Left lung (tissue), 10 donors: ENCODE results near the gene GNS. TPM values are rescaled to one million over a fixed set of nuclear protein-coding genes. Genes with fewer than 3 reads are reported as not detected.

Experiments
- ATAC-seq: fragments of 200-7000 bp; cut with Tn5 transposase; one replicate; pipeline ENCODE4 v1.9.1; 2020; ENCODE audit warnings: moderate library complexity
- DNase-seq, 4 donors: peaks; one replicate each; pipeline ENCODE4 v3.0.0-alpha.2; 2013 to 2020
- H3K27ac ChIP-seq, 2 donors: fragments of 200-600 bp; sonication (generic) in 1 of 2; one replicate each; pipeline versions ENCODE4 v1.5.0 to v1.8.0; 2020 to 2021
- H3K27me3 ChIP-seq, 2 donors: fragments of 200-600 bp; sonication (generic) in 1 of 2; one replicate each; pipeline versions ENCODE4 v1.5.0 to v1.8.0; 2020 to 2021
- H3K36me3 ChIP-seq, 2 donors: fragments of 200-600 bp; sonication (generic) in 1 of 2; one replicate each; pipeline versions ENCODE4 v1.5.0 to v1.8.0; 2020 to 2021
- H3K4me1 ChIP-seq, 2 donors: fragments of 200-600 bp; one replicate each; pipeline ENCODE4 v1.8.0; 2021
- H3K4me3 ChIP-seq, 2 donors: fragments of 200-600 bp; sonication (generic) in 1 of 2; one replicate each; pipeline versions ENCODE4 v1.5.0 to v1.8.0; 2020 to 2021; ENCODE audit warnings: mild to moderate bottlenecking in 1 of 2
- H3K9me3 ChIP-seq, 2 donors: fragments of 200-600 bp; sonication (generic) in 1 of 2; one replicate each; pipeline versions ENCODE4 v1.5.0 to v1.8.0; 2020 to 2021
- intact Hi-C, 2 donors: fragments of 100-400 bp; cut with DNase I; formaldehyde crosslinking; loops; one replicate each; pipeline versions ENCODE4 v1.11.2 to v1.14.2; 2022
- polyA plus RNA-seq, 6 donors: library from polyadenylated mRNA; unstranded; fragments of 120-200 nt; gene quantifications; one replicate each; pipeline ENCODE4 v1.2.1, GENCODE V29; 2013; ENCODE audit not compliant: insufficient read length in 6 of 6
- total RNA-seq, 2 donors: library from RNA; stranded (reverse); fragmentation: NEBNext Ultra II Directional; extraction: Animal tissue kit (Norgen Biotek cat#: 25700); gene quantifications; one replicate each; pipeline ENCODE4 v1.2.1, GENCODE V29; 2021
- TF ChIP-seq, protein P1 (sequence below), 2 donors: fragments of 200-600 bp; sonication (generic) in 1 of 2; IDR thresholded peaks; one replicate each; pipeline versions ENCODE4 v1.5.0 to v1.8.0; 2021; ENCODE audit warnings: antibody characterized with exemption in 2 of 2
- donor health status: DM: no; HTN: yes; CAD: no.
- donor health status: DM: no; HTN: no; CAD: no.

Gene GNS
- total and polyA plus RNA-seq, 8 donors = 77.3 to 196 (median 96.0) TPM

DNA sequence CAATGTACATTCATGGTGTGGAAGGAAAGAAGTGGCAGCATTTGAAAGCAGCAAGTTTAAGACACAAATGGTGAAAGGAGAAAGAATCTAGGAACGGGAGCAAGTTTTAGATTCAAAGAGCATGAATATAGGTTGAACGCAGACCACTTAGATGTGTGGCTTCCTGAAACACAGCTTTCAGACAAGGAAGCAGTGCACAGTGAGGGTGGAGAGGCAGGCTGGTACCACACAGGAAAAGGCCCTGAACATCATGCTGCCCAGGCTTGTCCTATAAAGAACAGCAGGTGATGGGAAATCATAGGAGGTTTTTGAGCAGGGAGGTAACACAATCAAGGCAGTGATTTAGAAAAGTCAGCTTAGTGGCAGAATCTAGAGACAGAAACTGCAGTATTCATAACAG, 35.6 kb downstream of the GNS start:
- TF ChIP-seq, protein P1, sequence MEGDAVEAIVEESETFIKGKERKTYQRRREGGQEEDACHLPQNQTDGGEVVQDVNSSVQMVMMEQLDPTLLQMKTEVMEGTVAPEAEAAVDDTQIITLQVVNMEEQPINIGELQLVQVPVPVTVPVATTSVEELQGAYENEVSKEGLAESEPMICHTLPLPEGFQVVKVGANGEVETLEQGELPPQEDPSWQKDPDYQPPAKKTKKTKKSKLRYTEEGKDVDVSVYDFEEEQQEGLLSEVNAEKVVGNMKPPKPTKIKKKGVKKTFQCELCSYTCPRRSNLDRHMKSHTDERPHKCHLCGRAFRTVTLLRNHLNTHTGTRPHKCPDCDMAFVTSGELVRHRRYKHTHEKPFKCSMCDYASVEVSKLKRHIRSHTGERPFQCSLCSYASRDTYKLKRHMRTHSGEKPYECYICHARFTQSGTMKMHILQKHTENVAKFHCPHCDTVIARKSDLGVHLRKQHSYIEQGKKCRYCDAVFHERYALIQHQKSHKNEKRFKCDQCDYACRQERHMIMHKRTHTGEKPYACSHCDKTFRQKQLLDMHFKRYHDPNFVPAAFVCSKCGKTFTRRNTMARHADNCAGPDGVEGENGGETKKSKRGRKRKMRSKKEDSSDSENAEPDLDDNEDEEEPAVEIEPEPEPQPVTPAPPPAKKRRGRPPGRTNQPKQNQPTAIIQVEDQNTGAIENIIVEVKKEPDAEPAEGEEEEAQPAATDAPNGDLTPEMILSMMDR (IDR thresholded peaks at IDR 0.05) = no peak
- H3K27me3 ChIP-seq = no peaks in the 10 kb centered on the region
- peaks cover 0 to 7% of the 10 kb centered on the region in 2 donors for H3K4me1 ChIP-seq
- intact Hi-C loops = no loop called here
- H3K4me3 ChIP-seq = no peak overlapping the region
- no peaks in the 10 kb centered on the region for H3K9me3 ChIP-seq
- DNase-seq = no peak
- no peak overlapping the region for H3K27ac ChIP-seq
- peaks cover 0 to 96% of the 10 kb centered on the region in 2 donors for H3K36me3 ChIP-seq
- ATAC-seq = no peak

DNA sequence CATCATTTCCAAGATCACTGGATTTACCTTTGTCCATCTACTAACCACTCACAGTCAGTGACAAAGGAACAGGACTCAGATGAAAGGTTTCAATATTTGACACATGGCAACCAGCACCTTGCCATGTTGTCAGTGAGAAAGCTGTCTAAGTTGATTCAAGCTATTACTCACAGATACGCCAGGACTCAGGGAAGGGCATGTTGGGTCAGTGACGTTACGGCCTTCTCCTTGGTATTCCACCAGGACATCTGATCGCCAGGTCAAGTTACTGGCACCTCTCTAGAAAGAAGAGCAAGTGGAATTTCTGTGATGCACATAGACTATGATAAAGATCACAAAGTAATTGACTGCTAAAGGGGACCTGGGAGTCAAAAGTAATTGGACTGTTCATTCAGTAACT, 36.4 kb downstream of the GNS start:
- intact Hi-C loops = no loop called here
- peaks cover 0 to 95% of the 10 kb centered on the region in 2 donors for H3K36me3 ChIP-seq

DNA sequence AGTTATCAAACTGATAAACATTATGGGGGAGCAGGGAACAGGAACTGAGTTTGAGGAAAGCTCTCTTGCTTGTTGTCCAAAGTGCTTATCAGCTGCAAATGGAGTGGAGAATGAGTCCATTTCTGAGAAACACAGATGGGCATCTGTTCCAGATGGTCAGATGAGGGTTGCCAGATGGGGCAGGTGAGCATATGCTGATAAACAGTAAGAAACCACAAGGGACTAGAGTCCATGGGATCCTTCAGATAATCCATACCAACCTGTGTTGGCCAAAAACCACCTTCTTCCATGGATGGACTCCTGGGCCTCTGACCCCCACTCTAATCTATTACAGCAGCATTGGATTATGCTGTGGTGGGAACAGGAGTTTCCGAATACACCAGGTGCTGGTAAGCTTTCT, 38.3 kb downstream of the GNS start:
- Histone ChIP-seq H3K27ac (no peak overlapping the region), H3K36me3 (peaks cover 0 to 95% of the 10 kb centered on the region in 2 donors), H3K4me3 (no peak overlapping the region), H3K27me3 (no peaks in the 10 kb centered on the region), H3K4me1 (peaks cover 0 to 18% of the 10 kb centered on the region in 2 donors), H3K9me3 (no peaks in the 10 kb centered on the region)
- no peak for DNase-seq
- ATAC-seq = no peak
- intact Hi-C loops = no loop called here
- TF ChIP-seq, protein P1 (IDR thresholded peaks at IDR 0.05) = no peak

More for the DNA sequence above, 36.4 kb downstream of the GNS start:
- no peak overlapping the region for H3K27ac ChIP-seq
- H3K9me3 ChIP-seq = no peaks in the 10 kb centered on the region
- no peaks in the 10 kb centered on the region for H3K27me3 ChIP-seq
- H3K4me1 ChIP-seq = peaks cover 0 to 15% of the 10 kb centered on the region in 2 donors
- DNase-seq (no peak), ATAC-seq (no peak)
- TF ChIP-seq, protein P1 (IDR thresholded peaks at IDR 0.05) = no peak
- H3K4me3 ChIP-seq = no peak overlapping the region

DNA sequence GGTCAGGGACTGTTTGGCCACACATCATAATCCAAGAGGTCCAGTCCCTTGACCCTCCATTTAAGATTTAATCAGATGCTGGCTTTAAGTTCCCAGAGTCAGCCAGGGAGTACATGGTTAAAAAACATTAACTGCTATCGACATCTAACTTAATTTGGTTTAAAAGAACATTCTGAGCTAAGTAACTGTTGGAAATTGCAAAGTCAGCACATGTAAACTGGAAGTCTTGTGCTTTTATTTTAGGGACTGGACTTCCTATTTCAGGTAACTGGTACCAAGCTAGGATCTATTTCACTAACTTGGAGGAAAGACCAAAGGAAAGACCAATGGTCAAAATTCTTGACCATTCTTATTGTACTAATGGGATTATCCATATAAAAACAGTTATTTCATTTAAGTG, 40.6 kb downstream of the GNS start:
- H3K4me1 ChIP-seq = peaks cover 0 to 25% of the 10 kb centered on the region in 2 donors
- peaks cover 0 to 96% of the 10 kb centered on the region in 2 donors for H3K36me3 ChIP-seq
- no peak overlapping the region for H3K4me3 ChIP-seq
- intact Hi-C loops = no loop called here
- DNase-seq (no peak), ATAC-seq (no peak)
- H3K27ac ChIP-seq = peak overlapping the region in 1 of 2 donors; percentile 76
- no peaks in the 10 kb centered on the region for H3K9me3 ChIP-seq
- no peaks in the 10 kb centered on the region for H3K27me3 ChIP-seq
- TF ChIP-seq, protein P1 (IDR thresholded peaks at IDR 0.05) = no peak

DNA sequence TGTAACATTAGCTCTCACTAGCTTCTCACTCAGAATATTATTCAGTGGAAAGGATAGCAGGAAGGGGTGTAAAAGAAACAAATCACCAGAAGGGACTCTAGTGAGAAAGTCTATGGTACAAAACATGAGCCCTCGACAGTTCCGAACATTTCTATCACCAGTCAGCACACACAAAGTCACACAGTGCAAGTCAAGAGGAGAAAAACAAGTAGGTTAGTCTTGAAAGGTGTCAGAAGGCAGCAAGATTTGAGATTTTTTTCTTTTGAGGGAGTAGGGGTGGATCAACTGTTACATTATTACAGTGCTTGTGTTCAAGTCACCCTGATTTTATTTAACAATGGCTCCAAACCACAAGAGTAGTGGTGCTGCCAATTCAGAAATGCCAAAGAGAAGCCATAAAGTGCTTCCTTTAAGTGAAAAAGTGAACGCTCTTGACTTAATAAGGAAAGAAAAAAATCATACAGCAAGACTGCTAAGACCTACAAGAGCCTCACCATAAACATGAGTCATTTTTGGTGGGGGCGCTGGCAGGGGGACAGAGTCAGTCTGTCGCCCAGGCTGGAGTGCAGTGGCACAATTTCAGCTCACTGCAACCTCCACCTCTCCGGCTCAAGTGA, 42.3 kb downstream of the GNS start:
- DNase-seq (no peak), ATAC-seq (no peak)
- H3K27me3 ChIP-seq = no peaks in the 10 kb centered on the region
- intact Hi-C loops = no loop called here
- TF ChIP-seq, protein P1 (IDR thresholded peaks at IDR 0.05) = no peak
- peaks cover 0 to 33% of the 10 kb centered on the region in 2 donors for H3K4me1 ChIP-seq
- H3K36me3 ChIP-seq = peaks cover 0 to 94% of the 10 kb centered on the region in 2 donors
- no peak overlapping the region for H3K4me3 ChIP-seq
- H3K27ac ChIP-seq = no peak overlapping the region
- H3K9me3 ChIP-seq = no peaks in the 10 kb centered on the region
